Cardiac septum (tissue), 1 donor: ENCODE data around the gene SF3B4. TPM values are rescaled to one million over a fixed set of nuclear protein-coding genes. Genes with fewer than 3 reads are reported as not detected.
"Not testable (repeated sequence)": the region's sequence is repeated elsewhere in the genome, so short reads cannot be mapped to it uniquely, and the experiment has no call there.

Source experiments
- DNase-seq: peaks from one replicate; pipeline ENCODE4 v3.0.0-alpha.2; 2020; ENCODE audit warnings: low spot score
- intact Hi-C: fragments of 100-400 bp; cut with DNase I; formaldehyde crosslinking; loops from one replicate; pipeline ENCODE4 v1.14.0; 2022
- long read RNA-seq: library from polyadenylated mRNA; unstranded; transcript quantifications from one replicate; pipeline ENCODE4 v2.0.0, GENCODE V29; 2021
- total RNA-seq: library from RNA; stranded (reverse); fragmentation: NEBNext Ultra II Directional; extraction: Animal tissue kit (Norgen Biotek cat#: 25700); gene quantifications from one replicate; pipeline ENCODE4 v1.2.1, GENCODE V29; 2021
- donor health status: DM: no; HTN: no; CAD: no.

SF3B4 gene
- 30.3 TPM for total RNA-seq
- long read RNA-seq, transcript SF3B4-201 (6 exons, 2,085 nt) = major isoform, 17 of 29 reads
- long read RNA-seq, partial matches to known transcripts = 10 of 29 reads
- long read RNA-seq, other reads (novel, unspliced or antisense) = 2 of 29 reads

GRCh38 chr1:149927563-149928400, at the start of gene SF3B4:
SF3B4 (minus strand) TSS chr1:149927803; CDS start chr1:149927759, 44 bp downstream.
- DNase-seq = peak; percentile 99
- intact Hi-C loops = loop anchor here (2.0 kb wide), 1 partner anchor 29 kb away; the partner anchor contains the start of gene BOLA1

- intact Hi-C loops = no loop called here
Observed at GRCh38 chr1:149977345-149977744, 49.7 kb upstream of the SF3B4 start.

GRCh38 chr1:149972547-149972946, 44.9 kb upstream of the SF3B4 start:
- intact Hi-C loops = no loop called here
- no peak for DNase-seq

More at GRCh38 chr1:149977345-149977744, 49.7 kb upstream of the SF3B4 start:
- DNase-seq = no peak

- intact Hi-C loops = no loop called here
- DNase-seq = no peak
Observed at GRCh38 chr1:149967646-149968045, 40.0 kb upstream of the SF3B4 start.

GRCh38 chr1:149967041-149967440, 39.4 kb upstream of the SF3B4 start:
- intact Hi-C loops = no loop called here
- DNase-seq = no peak

- intact Hi-C loops = no loop called here
- no peak for DNase-seq
Observed at GRCh38 chr1:149966405-149966804, 38.8 kb upstream of the SF3B4 start.

- intact Hi-C loops = no loop called here
- DNase-seq = no peak
Observed at GRCh38 chr1:149965440-149965839, 37.8 kb upstream of the SF3B4 start.

- intact Hi-C loops = loop anchor here (2.0 to 5.0 kb wide), 4 partner anchors 49 to 224 kb away; partner anchors contain the start of genes OTUD7B and VPS45
- no peak for DNase-seq
Observed at GRCh38 chr1:149963358-149963757, 35.8 kb upstream of the SF3B4 start.

GRCh38 chr1:149962736-149963135, 35.1 kb upstream of the SF3B4 start:
- no peak for DNase-seq
- intact Hi-C loops = loop anchor here (1.0 to 5.0 kb wide), 5 partner anchors 50 to 225 kb away; partner anchors contain the start of genes OTUD7B and VPS45

- intact Hi-C loops = loop anchor here (1.0 to 5.0 kb wide), 5 partner anchors 50 to 225 kb away; partner anchors contain the start of genes OTUD7B and VPS45
- DNase-seq = no peak
Observed at GRCh38 chr1:149962039-149962647, 34.5 kb upstream of the SF3B4 start.

- DNase-seq, intact Hi-C loops: not testable (repeated sequence)
Observed at GRCh38 chr1:149957548-149957947, 29.9 kb upstream of the SF3B4 start.

- no peak for DNase-seq
- intact Hi-C loops = no loop called here
Observed at GRCh38 chr1:149949911-149950310, 22.3 kb upstream of the SF3B4 start.

- intact Hi-C loops = no loop called here
- no peak for DNase-seq
Observed at GRCh38 chr1:149945206-149945605, 17.6 kb upstream of the SF3B4 start.

- intact Hi-C loops = no loop called here
Observed at GRCh38 chr1:149942885-149943284, 15.3 kb upstream of the SF3B4 start.

GRCh38 chr1:149942207-149942606, 14.6 kb upstream of the SF3B4 start:
- DNase-seq = no peak
- intact Hi-C loops = no loop called here

More at GRCh38 chr1:149942885-149943284, 15.3 kb upstream of the SF3B4 start:
- DNase-seq = no peak

- DNase-seq = no peak
- intact Hi-C loops = no loop called here
Observed at GRCh38 chr1:149940427-149940826, 12.8 kb upstream of the SF3B4 start.

GRCh38 chr1:149938668-149939003, 11.0 kb upstream of the SF3B4 start:
- intact Hi-C loops = loop anchor here (1.0 kb wide), 1 partner anchor 50 kb away; no protein-coding TSS in a partner anchor
- not testable (repeated sequence) for DNase-seq

GRCh38 chr1:149937759-149938158, 10.2 kb upstream of the SF3B4 start:
- no peak for DNase-seq
- intact Hi-C loops = no loop called here

- DNase-seq = no peak
- intact Hi-C loops = no loop called here
Observed at GRCh38 chr1:149936992-149937705, 9.5 kb upstream of the SF3B4 start.
